ENCODE results near the gene CCP110.

DNA sequence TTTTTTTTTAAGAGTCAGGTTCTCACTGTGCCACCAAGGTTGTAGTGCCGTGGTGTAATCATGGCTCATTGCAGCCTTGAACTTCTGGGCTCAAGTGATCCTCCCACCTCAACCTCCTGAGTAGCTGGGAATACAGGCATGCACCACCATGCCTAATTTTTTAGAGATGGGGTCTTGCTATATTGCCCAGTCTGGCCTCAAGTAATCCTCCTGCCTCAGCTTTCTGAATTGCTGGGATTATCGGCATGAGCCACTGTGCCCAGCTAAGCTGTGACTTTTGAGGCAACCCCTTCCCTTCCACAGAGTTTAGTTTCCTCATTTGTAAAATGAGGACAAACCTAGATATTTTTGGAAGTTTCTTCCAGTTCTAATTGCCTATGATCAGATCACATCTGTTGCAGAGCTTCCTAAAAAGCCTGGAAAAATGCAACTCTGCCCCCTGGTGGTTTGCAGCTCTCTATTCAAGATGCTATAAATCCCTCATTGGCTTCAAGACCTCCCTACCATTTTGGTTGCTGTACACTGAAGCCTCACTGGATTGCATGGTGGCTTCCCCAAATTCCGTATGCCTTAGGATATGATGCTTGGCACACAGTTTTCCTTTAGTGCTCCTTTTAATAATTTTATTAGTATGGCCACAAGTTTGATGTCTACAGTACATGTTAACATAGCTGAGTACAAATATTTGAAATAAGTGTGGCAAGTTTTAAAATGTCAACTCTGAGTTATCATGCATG, 21.2 kb upstream of the CCP110 start:
- no peak for TF ChIP-seq EZH2phosphoT487 (IDR thresholded peaks at IDR 0.05; ENCODE audit: insufficient read depth, low read depth)
- TF ChIP-seq EZH2 (IDR thresholded peaks at IDR 0.05; ENCODE audit: insufficient read depth, poor library complexity, severe bottlenecking), result no peak
